ENCODE results near the gene CFAP73. TPM values are rescaled to one million over a fixed set of nuclear protein-coding genes. Genes with fewer than 3 reads are reported as not detected.
"Not testable (repeated sequence)": the region's sequence is repeated elsewhere in the genome, so short reads cannot be mapped to it uniquely, and the experiment has no call there.

Gene CFAP73
- total RNA-seq, 1 donor from 2014 or later = not detected

DNA sequence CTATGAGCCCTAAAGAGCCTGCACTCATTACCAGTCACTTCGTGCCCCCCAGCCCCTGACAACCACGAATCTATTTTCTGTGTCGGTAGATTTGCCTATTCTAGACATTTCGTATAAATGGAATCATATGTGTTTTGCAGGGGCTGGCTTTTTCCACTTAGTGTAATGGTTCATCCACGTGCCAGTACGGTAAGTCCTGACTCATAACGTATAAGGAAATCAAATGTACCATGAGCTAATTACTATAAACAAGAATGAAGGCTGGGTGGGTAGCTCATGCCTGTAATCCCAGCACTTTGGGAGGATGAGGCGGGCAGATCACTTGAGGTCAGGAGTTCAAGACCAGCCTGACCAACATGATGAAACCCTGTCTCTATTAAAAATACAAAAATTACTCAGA lies 31.8 kb upstream of the CFAP73 start:
- not testable (repeated sequence) for DNase-seq (ENCODE audit: low spot score)

DNA sequence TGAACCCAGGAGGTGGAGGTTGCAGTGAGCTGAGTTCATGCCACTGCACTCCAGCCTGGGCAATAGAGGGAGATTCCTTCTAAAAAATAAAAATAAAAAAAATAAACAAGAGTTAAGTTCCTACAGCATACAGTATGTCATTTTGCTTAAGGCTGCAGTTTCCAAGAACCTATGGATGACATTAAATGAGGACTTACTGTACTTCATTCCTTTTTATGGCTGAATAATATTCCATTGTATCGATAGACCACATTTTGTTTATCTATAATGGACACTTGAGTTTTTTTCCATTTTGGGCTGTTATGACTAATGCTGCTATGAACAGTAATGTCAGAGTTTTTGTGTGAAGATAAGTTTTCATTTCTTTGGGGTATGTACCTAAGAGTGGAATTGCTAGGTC lies 31.4 kb upstream of the CFAP73 start:
- no peak for DNase-seq (ENCODE audit: low spot score)
- intact Hi-C loops (cut with DNase I) = no loop called here

More for the DNA sequence above, 31.8 kb upstream of the CFAP73 start:
- intact Hi-C loops (cut with DNase I) = not testable (repeated sequence)

DNA sequence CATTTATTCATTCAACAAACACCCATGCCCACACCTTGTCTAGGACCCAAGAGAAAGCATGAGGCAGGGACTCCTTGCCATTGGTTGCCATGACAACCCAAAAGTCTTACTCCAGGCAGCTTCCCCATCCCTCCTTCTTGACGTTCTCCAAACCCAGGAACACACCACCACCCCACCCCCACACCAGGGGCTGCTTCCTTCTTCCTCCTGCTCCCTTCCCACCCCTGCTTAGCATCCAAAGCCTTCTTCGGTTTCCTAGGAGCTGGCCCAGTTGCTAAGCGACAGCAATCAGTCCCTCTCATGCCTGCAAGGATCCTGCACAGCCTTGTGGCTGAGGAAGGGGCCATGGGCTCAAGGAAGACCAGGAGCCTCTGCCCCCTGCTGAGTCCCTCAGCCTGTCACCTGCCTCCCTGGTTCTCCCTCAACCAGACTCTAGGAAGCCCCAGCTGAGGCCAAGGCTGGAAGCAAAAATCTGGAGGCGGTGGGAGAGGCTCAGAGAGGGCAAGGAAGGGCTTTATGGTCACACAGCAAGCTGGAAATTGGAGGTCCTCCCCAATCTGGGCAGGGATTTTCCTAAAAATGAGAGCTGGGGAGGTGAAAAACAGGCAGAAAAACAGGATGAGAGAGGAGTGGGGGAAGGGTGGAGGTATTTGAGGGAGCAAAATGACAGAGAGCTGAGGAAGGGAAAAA lies 29.4 kb upstream of the CFAP73 start:
- no peak for DNase-seq (ENCODE audit: low spot score)
- intact Hi-C loops (cut with DNase I) = no loop called here

DNA sequence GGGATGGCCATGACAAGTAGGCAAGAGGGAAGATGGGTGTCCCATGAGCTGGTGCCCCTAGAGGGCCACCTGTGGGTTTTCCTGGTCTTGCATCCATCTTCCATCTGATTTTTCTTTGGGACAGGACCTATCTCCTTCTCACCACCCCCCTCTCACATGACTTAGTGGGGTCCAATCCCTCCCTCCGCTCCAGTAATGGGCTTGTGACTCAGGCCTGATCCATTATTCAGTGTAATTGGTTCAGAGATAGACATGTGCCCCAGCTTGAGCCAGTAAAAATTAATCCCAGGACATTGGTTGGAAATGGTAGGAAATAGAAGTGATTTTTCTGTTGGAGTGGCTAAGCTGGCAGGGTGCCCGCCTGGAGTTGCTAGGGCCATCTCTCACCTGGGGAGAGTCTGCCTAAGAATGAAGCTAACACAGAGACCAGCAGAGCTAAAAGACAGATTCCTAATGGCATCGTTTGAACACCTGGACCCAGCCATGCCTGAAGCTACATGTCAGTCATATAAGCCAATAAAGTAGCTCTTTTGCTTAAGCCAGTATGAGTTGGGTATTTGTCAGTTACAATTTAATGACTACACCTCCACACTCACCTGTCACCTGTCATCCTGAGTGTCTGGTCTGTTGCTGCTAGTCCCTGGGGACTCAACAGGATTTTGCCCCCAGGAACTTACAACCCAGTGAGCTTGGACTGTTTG lies 28.7 kb upstream of the CFAP73 start:
- no peak for DNase-seq (ENCODE audit: low spot score)
- intact Hi-C loops (cut with DNase I) = no loop called here

DNA sequence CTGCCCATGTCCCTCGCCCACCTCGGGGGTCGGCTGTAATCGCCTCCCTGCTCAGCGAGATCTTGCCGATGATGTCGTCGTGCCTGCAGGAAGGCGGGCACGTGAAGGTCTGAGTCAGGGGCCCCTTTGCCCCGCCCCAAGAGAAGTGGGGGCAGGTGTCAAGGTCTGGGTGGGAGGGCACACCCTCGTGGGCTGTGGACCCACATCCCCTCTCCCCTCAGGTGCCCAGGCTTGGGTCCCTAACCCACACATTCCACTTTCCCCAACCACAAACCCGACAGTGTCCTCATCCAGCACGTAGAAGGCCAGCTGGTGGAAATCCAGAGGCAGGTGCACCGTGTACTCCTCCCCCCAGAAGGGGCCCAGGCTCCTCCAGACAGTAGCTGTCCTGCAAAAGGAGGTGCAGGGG lies 21.7 kb upstream of the CFAP73 start:
- no peak for DNase-seq (ENCODE audit: low spot score)
- intact Hi-C loops (cut with DNase I) = no loop called here

DNA sequence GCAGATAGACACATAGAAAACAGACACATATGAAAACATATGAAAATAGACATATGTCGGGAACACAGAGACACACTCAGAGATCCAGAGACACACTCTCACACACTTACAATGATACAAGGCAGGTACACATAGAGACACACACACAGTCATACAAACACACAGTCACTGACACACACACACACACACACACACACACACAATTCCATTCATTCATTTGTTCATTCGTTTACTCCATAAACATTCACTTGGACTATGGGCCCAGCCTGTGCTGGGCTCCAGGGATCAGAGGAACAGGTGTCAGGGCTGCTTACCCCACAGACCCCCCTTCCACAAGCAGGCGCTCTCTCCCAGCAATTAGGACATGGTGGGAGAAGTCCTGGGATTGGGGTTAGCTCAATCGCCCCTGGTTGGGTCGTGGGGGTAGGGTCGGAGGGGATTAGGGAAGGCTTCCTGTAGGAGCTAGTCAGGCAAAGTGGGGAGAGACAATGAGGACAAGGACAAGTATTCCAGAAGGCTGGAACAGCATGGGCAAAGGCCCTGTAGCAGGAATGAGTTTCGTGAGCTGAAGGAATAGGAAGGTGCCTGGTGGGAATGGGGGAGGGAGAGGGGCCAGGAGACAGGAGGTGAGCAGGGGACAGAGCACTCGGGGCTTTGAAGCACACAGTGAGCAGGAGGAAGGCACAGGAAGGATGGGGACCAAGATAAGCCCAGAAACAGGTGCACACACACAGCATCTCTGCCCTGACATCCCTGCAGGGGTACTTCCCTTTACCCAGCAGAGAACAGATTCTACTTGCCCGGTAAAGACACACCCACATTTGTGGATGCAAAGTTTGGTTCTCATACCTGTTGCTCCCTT lies 20.5 kb upstream of the CFAP73 start:
- intact Hi-C loops (cut with DNase I) = no loop called here
- DNase-seq (ENCODE audit: low spot score) = no peak

DNA sequence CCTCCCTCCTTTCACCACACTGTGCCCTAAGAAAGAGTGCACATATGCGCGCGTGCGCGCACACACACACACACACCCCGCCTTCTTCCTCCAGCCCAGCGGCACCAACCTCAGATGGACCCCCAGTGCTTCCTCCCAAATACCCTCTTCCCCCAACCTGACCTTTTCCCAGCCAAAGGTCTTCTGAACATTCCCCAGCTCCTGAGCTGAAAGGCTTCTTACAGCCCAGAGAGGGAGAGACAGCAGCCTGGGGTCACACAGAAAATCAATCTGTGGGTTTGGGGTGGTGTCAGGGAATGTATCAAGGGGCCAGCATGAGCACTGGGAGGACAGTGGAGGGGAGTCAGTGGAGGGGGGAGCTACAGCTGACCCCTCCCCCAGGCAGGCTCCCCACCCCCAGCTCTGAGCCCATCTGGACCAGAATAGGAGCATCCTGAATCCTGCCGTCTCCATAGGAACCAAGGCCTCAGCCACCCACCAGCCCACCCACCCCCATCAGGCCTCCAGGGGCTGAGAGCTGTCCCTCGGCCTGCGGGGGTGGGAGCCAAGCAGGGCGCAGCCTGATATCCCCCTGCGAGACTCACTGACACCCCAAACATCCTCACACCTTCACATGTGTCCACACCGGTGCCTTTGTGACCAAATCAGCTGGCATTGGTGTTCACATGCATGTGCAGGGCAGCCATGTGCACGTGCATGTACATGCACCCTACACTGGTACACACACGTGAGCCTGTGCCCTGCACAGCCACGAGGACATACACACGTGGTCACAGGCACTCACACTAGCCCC lies 19.7 kb upstream of the CFAP73 start:
- intact Hi-C loops (cut with DNase I) = no loop called here
- no peak for DNase-seq (ENCODE audit: low spot score)

DNA sequence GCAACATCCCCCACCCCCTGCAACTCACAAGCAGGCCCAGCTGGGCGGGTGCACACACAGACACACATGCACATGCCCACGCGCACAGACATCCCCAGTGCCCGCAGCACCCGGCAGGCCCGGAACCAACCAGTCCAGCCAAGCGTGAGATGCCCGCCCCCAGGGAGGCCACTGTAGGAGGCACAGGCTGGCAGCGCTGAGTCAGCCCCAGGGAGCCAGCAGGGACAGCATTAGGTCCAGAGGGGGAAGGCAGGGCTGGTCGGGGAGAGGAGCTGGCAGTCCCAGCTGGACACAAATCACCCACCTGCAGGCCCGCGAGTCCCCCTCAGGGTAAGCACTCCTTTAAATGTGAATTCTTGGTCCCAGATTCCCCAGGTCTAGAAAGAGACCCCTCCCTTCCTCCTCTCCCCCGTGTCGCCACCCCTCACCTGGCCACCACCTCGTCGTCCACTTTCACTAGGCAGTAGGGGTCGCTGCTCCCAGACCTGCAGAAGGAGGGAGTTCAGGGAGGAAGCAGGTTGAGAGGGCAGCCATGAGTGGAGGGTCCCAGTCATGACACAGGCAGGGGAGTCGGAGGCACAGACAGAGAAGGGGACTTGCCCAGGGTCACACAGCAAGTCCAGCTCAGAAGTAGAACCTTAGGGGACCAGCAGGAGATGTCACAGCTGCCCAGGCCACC lies 18.9 kb upstream of the CFAP73 start:
- intact Hi-C loops (cut with DNase I) = no loop called here
- no peak for DNase-seq (ENCODE audit: low spot score)

DNA sequence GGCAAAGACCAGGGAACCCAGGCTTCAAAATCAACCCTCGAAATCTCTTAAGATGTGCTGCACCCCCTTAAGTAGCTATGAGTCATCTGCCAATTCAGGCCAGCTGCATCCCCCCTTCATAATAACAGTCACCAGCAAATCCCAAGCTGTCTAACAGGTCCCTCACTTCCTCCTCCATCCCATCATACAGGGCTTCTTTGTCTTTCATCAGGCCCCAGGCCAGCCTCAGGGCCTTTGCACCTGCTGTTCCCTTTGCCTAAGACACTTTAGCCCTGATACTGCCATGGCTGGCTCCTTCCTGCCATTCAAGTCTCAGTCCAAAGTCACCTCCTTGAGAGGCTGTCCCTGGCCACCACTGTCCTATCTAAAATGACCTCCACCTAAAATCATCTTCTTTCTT lies 18.0 kb upstream of the CFAP73 start:
- intact Hi-C loops (cut with DNase I) = no loop called here
- DNase-seq (ENCODE audit: low spot score) = no peak

DNA sequence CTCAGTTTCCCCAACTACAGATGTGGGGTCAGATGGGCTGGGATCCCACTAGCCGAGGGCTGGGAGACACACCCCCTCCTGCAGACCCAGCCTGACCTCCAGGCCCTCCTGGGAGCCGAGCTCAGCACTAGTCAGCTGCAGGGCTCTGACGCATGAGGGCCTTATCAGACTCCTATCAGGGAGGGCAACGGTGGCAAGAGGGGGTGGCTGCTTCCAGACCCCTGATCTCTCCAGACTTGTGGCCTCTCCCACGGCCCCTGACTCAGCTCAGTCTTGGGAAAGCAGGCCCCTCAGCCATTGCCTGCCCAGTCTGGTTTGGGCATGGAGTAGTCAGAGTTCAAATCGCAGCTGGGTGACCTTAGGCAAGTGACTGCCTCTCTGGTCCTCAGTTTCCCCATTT lies 16.5 kb upstream of the CFAP73 start:
- DNase-seq (ENCODE audit: low spot score) = no peak
- intact Hi-C loops (cut with DNase I) = no loop called here

DNA sequence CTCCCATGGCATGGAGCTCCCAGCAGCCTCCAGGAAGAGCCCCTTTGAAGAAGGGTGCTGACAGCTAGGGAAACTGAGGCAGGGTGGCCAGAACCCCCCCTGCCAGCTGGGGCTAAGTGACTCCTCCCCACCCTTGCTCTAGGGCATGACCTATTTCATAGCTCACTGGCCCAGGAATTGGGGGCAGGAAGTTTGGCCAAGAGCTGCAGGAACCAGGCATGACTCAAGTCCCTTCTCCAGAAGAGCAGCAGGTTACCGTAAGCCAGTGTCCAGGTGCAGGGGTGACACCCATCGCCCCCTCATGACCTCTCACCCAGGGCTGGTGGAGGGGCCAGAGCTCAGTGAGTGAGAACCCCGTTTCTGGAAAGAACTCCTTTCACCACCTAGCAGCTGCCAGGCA lies 15.9 kb upstream of the CFAP73 start:
- intact Hi-C loops (cut with DNase I) = no loop called here
- DNase-seq (ENCODE audit: low spot score) = no peak

DNA sequence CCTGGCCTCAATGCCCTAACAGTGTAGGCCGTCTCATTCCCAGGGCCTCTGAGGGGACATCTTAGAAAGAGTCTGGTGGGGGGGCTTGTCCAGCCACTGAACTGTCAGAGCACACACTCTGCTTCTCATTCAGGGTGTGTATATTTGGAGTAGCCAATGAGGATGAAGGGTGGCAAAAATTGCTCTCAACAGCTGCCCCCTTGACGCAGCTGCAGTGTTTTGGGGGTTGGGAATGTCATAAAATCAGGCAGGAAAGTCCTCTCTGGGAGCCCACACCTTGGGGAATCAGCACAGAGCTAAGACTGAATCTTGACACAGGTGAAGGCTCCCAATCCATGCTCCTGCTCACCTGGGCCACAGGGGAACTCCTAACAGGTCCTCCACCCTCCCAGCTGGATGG lies 15.5 kb upstream of the CFAP73 start:
- intact Hi-C loops (cut with DNase I) = no loop called here
- DNase-seq (ENCODE audit: low spot score) = no peak

DNA sequence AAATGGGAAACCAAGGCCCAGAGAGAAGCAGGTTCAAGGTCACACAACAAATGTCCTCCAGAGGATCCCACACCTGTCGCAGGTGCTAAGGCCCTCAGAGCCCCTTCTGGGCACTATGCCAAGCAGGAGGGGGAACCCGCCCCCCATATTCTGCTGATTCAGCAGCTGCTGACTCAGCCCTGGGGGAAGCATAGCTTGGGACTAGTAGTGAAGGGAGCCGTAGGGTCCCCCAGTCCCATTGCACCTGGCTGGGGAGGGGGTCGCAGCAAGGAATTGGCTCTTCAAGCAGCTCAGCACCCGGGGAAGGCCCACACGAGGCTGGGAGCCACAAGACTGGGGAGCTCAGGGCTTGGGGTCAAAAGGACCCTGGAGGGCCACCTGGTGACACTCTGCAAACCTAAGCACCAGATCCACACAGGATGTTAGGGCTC lies 15.0 kb upstream of the CFAP73 start:
- DNase-seq (ENCODE audit: low spot score) = no peak
- intact Hi-C loops (cut with DNase I) = no loop called here

DNA sequence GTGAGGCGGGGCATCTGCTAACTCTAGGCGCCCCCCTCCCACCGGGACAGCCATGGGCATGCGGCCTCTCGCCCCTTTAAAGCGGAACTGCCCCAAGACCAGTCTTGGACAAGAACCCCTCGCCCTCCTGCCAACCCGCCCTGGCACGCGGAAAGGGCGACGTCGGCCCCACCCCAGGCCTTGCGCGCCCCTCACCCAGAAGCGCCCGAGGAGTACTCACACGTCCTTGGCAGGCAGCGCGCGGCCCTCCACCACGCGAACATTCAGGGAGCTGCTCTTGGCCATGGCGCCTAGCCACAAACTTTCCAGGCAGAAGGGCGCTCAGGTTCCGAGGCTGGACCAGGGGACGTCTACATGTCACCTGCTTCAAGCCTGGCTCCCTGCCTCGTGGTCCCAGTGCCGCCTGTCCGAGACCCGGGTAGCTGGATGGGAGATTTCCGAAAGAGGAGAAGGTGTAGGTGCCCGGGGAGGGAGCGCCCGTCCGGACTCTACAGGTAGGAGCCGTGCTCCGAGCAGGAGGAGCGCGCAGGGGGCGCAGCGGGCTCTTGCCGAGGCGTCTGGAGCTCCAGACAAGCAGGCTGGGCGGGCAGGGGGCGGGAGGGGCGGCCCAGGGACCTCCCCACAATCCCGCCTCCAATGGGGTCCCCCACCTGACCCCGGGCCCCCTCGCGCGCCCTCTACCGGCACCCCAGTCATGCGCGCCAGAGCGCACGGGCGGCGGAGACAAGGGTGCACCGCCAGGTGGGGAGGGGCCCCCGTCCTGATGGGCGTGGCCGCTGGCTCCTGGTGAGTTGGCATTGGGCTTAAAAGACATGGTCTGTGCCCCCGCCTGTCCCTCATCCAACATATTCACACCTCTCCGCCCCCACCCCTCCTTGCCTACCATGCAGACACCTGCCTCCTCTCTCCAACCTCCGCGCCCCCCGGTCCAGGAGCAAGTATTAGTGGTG lies 14.1 kb upstream of the CFAP73 start, which contains the start of gene RASAL1:
RASAL1 (minus strand) TSS at position 584 of the 950 bp plus-strand sequence; CDS start at position 285, 299 bp downstream.
- intact Hi-C loops (cut with DNase I) = no loop called here
- no peak for DNase-seq (ENCODE audit: low spot score)

DNA sequence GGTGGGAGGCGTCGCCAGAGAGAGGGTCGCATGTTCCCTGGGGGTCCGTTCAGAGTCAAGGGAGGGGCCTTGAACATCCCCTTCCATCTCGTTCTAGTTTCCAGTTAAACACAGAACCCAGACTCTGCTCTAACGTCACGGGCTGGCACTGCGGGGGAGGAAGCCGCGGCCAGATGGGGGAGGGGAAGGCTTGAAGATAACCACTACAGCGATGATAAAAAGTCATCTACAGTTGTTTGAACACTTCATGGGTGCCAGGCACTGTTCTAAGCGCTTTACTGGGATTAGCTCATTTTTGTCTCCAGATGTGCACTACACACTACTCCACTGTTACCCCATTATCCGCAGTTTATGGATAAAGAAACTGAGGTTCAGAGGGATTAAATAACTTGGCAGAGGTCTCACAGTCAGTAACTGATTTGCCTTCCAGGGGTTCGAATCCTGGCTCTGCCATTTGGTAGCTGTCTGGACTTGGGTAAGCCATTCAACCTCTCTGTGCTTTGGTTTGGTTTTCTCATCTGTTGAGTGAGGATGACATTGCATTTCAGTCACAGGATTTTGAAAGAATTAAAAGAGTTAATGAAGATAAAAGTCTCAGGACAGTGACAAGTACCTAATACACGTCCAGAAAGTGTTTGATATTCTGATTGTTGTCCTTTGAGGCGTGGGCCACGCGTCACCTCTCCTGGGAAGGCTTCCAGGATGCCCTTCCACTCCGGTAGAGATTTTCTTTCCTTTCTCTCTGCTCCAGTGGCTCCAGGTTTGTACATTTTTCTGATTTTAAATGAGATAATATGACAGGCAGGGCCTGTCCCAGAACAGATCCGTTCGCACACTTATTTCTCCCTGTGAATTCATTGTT lies 13.2 kb upstream of the CFAP73 start:
- DNase-seq (ENCODE audit: low spot score) = no peak
- intact Hi-C loops (cut with DNase I) = no loop called here

DNA sequence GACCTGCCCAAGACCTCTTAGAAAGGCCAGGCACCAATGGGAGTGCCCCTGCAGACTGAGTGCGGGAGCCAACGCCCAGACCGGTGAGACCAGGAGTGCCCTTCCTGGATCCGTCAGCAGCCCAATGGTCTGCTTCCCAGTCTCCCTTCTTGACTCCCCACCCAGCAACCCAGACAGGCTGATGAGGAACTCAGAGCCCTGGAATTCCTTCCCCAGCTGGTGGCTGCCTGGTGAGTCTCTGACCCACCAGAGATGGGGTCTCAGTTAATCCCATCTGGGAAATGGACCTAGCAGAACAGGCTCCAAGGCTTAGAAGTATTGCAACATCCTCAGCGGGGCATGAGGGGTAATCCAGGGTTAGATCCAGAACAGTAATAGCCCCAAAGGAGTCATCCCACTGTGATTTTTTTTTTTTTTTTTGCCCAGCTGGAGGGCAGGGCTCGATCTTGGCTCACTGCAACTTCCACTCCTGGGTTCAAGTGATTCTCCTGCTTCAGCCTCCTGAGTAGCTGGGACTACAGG lies 12.5 kb upstream of the CFAP73 start:
- intact Hi-C loops (cut with DNase I) = no loop called here
- DNase-seq (ENCODE audit: low spot score) = no peak

Measured in cardiac septum (tissue), 1 donor.